GM21737 (cell line): ENCODE measurements around the gene GALNT18.
"Not testable (repeated sequence)": the region's sequence is repeated elsewhere in the genome, so short reads cannot be mapped to it uniquely, and the experiment has no call there.

ENCODE experiments used
- ATAC-seq: cut with Tn5 transposase; IDR thresholded peaks from one replicate; pipeline ENCODE4 v1.9.1; 2021; ENCODE audit warnings: mild to moderate bottlenecking, moderate library complexity; ENCODE audit not compliant: unreplicated experiment

GALNT18 gene

DNA sequence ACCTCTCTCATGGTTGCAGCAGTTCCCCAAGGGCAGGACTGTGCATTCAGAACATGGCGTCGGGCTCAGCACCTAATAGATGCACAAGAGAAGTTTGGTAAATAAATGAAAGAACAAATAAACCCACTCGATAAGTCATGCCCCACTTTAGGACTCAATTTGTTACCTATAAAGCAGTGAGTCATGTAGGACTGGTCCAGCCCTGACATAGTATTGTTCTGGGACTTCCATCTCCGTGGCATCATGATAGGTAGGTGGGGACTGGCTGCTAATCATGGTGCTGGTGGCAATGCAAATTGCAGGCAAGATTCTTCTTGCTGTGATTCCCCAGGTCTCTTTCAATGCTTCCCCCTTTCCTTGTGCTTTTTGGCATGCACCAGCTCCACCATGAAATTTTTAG, 150.6 kb downstream of the GALNT18 start:
- no peak for ATAC-seq

DNA sequence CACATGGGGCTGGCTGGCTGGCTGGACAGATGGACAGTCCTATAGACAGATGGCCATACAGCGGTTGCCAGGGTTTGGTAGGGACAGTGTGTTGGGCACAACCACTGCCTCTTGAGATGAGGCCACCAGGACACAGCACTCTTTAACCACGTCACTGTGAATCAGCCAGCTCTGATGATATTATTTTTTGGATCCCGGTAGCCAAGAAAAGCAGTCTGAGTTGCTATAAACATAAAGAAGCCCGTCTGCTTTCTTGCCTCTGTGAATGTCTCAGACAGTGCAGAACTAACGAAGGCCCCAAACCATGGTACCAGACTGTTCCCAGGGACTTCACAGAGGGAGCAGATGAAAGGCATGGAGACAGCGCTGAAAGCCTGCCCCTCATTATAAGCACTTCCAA, 152.9 kb downstream of the GALNT18 start:
- no peak for ATAC-seq

DNA sequence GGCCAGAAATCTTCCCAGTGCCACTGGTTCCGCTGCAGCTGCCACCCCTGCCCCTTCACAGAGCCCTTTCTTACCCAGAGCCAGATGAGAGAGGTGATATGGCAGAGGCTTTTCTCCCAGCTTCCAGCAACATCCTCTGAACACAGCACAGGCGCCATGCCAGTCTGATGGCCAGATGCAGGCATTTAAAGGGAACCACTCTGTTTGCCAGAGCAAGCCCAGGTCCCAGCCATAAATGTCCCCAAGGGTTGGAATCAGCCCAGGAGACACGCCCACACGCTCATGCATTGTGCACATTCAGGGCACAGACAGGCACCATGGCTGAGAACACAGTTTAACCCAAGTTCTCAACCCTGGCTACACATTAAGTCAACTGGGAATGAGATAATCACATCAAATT, 154.5 kb downstream of the GALNT18 start:
- no peak for ATAC-seq

DNA sequence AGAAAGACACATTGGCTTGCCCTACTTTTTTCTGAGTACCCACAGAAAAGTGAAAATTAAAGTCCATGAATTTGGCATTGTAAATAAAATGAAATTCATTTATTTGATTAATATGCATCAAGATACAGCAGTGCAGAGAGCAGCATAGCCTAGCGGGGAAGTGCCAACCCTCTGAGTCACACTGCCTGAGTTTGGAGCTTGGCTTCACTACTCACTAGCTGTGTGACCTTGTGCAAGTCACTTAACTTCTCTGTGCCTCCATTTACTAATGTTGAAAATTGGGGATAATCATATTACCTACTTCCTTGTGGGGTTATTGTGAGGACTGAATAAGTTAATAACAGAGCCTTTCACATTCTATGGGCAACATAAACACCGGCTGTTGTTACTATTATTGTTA, 157.2 kb downstream of the GALNT18 start:
- ATAC-seq = no peak

DNA sequence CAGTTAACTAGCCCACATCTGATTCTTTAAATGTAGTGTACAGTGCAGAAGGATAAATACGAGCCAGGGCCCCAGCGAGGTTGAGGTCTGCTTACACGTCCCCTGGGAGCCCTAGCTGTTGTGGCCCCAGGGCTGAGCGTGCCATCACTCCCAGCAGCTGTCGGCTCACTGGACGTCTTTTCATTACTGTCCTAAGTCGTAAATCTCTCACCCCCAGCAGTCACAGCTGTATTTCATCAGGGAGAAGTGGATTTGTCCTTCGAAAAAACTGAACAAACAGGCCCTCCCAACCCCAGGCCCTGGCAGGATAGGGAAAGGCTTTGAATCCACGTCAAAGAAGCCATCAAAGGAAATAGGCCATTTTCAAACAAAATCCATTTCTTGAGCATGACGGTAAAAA, 158.4 kb downstream of the GALNT18 start:
- ATAC-seq = no peak

DNA sequence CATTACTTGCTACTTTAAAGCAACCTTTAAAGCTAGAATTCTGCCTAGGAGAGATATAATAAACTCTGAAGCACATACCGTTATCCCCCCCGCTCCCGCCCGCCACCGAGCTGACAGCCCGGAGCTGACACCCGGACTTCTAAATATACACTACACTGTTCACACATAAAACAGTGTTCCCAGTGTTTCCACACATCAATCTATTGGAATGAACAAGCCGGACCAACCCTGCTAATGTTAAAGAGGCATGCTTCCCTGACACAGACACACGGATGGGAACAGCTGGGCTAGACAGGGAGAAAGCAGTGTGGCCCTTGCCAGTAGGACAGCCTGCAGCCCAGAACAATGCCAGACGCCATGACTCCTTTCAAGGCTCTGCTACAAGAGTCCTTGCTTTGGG, 160.3 kb downstream of the GALNT18 start:
- no peak for ATAC-seq

DNA sequence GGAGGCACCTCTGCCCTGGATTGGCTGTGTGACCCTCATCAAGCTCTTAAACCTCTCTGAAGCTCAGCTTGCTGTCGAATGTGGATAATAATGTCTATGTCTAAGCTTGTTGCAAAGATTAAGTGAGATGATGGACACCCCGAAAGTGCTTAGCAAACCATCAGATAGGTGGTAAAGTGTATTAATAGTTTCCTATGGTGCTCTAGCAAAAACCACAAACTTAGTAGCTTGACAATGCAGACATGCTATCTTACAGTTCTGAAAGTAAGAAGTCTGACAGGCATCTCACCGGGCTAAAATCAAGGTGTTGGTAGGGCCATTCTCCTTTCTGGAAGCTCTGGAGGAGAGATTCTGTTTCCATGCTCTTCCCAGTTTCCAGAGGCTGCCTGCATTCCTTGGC, 162.2 kb downstream of the GALNT18 start:
- no peak for ATAC-seq

DNA sequence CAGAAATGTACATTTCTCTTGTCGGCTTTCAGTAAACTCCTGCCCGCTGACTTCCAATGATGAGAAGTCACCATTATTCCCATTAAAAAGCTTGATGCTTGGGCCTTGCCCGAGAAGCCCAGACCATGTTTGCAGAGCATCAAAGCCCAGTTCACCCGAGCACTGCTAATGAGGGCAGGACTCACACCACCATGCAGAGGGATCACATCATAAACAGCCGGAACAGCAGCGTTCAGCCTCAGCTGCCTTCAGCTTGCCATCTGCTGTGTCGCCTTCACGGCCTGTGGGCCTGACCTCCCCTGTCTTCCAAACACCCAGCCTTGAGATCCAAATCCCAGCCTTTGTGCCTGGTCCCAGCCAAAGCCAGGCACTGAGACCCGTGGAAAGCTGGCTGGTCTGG, 163.3 kb downstream of the GALNT18 start:
- no peak for ATAC-seq

DNA sequence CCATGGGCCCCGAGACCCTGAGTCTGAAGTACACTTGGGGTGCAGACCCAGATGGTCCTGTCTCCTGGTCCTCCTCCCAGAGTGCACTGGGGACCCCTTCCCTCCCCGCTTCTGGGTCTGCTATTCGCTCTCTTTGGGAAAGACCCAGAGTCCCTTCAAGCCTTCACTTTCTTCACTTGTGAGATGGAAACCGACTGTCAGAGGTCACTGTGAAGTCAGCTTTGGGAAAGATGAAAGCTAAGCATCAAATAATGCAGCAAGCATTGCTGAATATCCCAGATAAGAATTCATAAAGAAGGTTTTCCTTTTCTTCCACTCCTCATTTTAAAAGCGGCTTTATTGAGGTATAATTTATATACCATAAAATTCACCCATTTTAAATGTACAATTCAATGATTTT, 163.8 kb downstream of the GALNT18 start:
- no peak for ATAC-seq

DNA sequence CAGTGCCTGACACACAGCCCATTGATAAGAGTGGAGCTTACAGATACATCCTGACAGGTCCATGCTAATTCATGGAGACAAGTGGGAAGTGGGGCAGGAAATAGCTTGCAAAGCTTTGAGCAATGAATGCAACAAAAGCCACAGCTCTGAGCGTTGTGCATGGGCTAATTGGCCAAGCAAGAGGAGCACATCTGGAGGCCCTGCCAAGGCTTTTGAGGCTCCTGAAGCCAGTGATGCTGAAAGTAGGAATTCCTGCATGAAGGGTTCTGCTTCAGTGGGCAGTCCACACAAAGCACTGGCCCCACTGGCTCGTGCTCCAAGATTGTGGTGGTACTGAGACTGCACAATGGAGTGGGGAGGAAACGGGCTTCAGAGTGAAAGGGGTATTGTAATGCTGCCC, 164.9 kb downstream of the GALNT18 start:
- ATAC-seq = no peak

DNA sequence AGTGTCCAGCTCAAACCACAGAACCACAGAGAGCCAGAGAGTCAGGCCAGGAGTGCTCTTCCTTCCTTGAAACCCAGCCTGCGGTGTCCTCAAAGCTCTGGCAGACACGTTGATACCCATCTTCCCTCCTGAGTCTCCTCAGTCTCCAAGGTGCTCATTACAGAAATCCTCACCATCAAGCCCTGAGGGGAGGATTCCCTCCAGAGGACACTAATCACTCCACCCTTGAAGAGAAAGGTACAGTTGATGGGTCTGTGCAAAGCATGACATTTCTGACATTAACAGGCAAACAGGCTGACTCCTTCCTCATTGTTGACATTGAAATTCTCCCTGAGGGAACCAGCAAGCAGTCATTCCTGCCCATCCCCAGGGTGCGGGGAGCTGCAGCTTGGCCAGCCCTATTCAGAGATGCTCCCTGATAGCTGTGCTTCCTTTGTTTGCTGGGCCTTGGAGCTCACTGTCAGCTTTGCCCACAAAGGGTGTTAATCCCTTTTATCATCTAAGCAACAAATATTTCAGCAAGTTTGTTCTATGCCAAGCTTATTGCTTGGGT, 167.1 kb downstream of the GALNT18 start:
- ATAC-seq = no peak

DNA sequence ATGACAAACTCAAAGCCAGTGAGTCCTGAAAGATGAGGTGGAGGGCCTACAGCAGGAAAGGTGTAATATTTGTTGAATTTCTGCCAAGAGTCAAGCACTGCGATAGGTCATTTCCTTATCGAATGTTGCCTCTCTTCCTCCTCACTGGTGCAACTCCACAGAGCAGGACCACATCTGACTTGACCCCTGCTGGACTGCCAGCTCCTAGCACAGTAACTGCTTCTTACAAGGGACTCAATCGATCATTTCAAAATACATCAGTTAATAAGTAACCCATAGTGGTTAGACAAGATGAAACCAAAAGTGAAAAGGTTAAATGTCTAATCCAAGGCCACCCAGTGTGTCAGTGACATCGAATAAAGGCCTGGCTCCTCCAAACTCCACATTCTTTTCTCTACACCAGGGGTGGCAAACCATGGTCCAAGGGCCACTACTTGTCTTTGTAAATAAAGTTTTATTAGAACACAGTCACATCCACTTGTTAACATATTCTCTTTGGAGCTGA, 170.3 kb downstream of the GALNT18 start:
- ATAC-seq = peak; percentile 87

DNA sequence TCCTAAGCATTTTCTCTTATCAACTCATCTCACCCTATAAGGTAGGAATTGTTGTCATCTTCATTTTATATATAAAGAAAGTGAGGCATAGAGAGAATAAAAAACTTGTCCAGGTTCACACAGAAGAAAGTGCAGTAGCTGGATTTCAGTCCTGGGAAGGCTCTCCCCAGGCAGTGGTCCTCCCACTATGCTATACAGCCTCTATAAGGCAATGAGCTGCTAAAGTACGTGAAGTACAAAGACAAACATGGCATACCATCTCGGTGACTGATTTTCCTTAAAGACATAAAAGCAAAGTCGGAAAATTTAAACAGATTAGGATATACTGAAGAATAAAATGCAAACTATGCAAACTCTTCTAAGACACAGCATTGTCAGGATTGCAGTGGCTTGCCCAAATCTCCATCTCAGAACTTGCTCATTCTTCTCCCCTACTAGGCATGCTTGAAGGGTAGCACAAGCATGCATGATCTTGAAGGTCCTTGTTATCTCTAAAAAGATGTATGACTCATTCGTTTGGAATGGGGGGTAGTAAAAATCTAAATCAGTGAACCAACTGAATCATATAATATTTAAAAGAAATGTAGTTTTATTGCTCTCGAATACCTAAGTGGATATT, 171.0 kb downstream of the GALNT18 start:
- ATAC-seq = no peak

DNA sequence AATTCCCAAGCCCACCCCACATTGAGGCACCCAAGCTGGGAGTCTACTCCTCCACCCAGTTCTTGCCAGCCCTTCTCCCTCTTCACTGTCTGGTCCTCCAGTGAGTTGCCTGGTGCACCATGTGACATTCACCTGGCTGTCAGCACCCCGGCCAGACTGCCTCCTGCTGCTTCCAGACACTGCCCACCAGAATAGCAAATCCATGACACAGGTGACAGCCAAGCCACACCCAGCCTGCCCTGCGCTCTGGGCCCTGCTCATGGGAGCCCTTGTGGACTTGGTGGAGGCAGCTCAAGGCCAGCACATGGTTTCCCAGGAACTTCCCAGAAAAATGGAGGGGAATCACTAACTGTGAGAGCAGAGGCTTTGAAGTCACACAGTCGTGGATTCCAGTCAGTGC, 172.5 kb downstream of the GALNT18 start:
- no peak for ATAC-seq

DNA sequence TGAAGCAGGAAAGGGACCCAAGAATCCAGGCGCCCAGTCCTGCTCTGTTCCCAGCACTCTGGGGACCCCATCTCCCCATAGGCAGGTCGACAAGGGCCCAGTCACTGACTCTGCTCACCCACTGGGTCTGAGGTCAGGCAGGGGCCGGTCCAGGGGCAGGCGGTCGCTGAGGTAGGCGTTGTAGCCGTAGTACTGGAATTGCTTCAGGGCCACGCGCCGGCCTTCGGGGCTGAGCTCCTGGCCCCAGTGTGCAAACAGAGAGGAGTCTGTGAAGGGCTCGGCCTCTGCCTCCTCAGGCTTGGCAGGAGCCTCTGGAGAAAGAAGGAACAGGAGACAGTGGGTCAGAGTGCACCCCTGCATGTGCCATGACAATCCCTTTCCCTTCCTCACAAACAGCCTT, 173.2 kb downstream of the GALNT18 start:
- ATAC-seq = no peak

DNA sequence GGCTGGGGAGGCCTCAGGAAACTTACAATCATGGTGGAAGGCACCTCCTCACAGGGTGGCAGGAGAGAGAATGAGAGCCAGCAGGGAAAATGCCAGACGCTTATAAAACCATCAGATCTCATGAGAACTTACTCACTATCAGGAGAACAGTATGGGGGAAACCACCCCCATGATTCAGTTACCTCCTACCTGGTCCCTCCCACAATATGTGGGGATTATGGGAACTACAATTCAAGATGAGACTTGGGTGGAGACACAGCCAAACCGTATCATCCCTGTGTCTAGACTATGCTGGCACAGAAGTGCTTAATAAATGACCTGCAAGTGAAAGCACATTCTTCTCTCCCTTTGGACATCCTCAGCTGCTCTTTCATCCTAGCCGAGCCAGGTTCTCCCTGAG, 174.2 kb downstream of the GALNT18 start:
- ATAC-seq = not testable (repeated sequence)

DNA sequence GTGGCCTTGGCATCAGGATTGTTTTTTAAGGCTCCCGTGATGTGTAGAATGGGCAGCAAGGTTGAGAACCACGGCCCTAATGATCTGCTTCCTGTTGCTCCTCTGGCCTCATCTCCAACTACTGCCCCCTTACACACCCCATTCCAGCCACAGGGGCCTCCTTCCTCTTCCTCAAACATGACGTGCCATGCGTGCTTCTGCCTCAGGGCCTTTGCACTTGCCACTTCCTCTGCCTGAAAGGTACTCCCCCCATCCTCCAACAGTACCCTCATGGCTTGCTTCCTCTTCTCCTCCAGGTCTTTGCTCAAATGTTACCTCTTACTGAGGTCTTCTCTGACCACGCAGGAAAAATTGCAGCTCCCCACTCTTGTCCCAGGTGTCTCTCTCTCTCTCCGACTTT, 174.8 kb downstream of the GALNT18 start:
- no peak for ATAC-seq

DNA sequence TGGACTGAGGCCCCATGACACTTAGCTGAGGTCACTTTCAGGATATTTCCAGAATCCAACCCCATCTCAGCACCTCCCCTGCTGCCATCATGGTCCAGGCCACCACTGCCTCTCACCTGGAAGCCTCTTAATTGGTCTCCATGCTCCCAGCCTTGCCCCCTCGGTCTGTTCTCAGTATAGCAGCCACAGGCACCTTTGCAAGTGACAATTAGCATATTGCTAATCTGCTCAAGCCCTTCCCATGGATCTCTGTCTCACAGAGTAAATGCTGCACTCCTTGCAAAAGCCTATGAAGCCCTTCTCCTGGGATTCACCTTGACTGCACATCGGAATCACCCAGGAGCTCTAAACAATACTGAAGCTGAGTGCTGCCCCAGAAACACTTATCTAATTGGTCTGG, 175.2 kb downstream of the GALNT18 start:
- no peak for ATAC-seq

DNA sequence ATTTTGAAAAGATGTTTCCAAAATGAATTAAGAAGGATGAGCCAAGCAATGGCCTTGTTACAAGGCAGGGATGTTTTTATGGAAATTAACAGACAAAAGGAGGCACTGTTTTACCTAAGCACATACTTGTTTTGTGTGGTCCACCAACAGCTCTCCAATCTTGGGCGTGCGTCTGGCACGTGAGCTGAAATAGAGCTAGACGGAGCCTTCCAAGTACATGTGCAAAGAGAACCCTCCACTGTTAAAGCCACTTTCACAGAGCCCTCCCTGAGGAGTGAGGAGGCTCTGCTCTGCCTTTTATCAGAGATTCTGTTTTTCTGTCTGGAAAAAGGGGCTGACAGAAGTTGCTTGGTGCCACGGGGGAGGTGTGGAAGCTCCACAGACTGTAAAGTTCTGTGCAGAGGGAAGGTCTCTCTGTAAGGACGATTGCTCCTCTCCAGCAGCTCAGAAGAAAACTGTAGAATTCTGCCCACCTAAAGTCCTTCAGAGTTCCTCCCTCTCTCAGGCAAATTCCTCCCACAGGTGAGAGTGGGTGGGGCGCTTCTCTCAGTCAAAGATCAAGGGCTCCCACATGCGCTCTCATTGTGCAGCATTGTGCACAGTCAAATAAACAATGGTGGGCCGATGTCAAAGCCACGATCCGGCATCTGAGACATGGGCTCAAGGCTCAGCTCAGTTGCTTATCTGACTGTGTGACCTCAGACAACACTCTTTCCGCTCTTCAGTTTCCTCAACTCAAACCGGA, 176.2 kb downstream of the GALNT18 start:
- ATAC-seq = no peak

DNA sequence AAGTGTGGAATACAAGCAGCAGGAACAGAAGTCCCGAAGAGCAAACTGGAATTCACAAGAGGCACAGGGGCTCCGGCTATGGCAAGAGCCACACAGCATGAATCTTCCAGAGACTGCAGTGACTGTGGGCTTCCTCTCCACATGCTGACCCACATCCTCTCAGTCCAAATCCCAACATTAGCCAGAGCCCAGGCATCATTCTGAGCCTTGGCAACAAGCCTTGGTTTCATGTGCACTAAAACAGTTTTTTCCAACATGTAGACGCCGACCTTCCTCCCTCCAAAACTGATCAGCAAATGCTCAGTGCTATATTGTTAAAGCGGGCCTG, 177.0 kb downstream of the GALNT18 start:
- no peak for ATAC-seq

DNA sequence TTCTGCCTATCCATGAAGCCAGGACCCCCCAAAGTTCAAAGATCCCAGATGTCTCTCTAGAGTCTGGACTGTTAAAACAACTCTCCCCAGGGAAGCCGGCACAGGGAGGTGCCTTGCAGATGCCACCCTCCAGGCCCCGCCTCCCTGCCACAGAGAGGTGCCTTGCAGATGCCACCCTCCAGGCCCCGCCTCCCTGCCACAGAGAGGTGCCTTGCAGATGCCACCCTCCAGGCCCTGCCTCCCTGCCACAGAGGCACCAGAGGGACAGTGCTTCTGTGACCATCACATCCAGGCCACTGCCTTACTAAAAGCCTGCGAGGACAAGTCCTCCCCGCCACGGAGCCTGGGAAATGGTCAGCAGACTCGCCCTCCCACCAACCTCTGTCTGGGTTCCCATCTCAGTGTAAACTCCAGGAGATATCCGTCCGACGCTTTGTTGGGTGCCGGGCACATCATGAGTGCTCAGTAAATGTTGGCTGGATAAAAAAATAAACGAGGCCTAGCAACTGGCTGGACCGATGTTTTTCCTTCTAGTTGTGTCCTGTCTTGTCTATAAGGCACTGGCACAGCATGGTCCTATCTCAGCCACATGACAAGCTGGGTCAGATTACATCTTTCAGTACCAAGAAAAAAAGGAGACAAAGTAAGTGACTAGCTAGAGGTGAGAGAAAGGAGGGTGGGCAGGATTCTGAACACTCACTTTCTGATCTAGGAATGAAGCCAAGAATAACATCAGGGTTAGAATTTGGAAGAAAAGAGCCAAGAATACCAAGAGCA, 177.6 kb downstream of the GALNT18 start:
- no peak for ATAC-seq

DNA sequence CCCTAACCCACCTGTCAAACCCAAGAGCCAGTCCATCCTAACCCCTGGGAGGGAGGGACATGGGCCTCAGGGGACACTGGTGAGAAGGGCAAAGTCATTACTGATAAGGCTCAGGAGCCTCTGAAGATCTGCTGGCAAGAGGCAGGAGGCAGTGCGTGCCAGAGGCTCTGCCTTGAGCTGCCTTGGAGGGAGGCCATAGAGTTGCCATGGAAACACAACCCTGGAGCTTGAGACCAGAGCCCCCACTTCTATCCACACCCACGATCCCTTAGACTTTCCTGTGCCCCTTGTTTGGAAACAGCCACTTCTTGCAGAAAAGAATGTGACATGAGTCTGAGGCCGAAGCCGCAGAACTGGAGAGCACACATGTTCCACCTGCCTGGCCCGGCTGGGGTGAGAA, 179.0 kb downstream of the GALNT18 start:
- no peak for ATAC-seq
